HG03442 (cell line): ENCODE data around the gene SIM2.

Experiments used
- ATAC-seq: cut with Tn5 transposase; IDR thresholded peaks from one replicate; pipeline ENCODE4 v1.9.1; 2021; ENCODE audit warnings: mild to moderate bottlenecking, moderate library complexity; ENCODE audit not compliant: unreplicated experiment

Gene SIM2

DNA sequence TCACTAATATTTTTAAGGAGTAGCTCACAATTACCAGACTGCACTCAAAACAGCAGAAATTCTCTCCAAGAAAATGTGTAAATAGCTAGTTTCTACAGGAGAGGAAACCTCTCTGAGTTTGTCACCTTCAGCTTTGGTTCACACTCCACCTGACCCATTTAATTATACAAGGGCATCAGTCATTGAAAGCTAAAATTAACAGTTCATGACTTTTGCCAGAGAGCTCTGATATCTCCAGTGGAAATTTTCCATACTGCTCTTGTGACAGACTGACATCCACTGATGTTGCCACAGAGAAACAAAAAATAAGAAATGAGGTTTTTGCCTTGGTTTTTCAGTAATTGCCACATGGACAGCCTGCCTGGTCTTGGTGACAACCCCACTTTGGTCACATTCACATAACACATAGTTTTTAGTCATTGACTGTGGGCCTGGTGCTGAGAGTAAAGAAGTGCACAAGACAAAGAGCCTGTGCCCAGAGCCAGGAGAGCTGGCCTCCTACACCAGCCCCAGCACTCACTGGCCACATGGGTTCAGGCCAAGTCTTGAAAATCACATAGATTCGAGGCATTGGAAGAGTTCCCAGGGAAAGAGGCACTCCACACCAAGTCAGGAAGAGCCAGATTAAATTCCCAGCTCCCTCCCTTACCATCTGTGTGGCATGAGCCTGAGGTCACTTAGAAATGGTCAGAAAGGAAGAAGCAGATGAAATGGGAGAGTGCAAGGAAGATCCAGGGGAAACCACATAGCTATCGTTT lies 13.8 kb upstream of the SIM2 start:
- no peak for ATAC-seq

DNA sequence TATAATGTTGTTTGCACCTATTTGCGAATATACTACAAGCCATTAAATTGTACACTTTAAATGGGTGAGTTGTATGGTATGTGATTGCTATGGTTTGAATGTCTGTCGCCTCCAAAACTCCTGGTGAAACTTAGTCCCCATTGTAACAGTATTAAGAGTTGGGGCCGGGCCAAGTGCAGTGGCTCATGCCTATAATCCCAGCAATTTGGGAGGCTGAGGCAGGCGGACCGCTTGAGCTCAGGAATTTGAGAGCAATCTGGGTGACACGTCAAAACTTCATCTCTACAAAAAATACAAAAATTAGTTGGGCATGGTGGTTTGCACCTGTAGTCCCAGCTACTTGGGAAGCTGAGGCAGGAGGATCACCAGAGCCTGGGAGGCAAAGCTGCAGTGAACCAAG lies 12.0 kb upstream of the SIM2 start:
- ATAC-seq: no peak

DNA sequence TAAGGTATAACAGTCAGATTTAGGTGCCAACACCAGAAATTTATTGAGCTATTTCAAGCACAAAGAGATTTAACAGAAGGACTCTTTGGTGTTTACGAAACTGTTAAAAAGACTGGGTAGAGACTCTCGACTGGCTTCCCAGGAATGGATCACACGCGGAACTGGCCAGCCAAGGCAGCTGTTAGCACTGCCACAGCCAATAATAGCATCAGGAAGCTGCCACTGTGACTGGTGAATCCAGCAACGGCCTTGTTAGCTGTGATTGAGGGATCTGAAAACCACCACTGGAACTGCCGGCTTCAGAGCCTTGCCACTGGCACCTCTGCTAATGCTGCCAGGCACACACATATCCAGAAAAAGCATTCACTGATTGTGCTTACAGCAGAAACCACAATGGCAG lies 10.6 kb upstream of the SIM2 start:
- ATAC-seq: no peak

DNA sequence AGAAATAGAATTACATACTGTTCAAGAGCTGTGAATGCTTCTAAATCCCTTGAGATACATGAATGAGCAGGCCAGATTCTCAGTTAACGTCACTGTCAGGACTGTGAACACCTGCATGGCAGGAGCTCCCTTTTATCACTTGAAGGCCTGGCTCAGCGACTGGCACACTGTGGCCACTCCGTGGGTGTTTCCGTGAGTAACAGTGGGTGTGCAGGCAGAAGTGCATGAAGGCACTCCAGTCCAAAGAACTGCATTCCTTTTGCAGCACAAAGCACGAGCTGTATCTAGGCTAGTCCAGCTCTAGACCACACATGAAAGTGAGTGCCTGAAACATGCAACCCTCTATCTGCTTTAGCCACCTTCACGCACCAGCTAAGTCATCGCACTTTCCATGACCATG lies 9.6 kb upstream of the SIM2 start:
- no peak for ATAC-seq

DNA sequence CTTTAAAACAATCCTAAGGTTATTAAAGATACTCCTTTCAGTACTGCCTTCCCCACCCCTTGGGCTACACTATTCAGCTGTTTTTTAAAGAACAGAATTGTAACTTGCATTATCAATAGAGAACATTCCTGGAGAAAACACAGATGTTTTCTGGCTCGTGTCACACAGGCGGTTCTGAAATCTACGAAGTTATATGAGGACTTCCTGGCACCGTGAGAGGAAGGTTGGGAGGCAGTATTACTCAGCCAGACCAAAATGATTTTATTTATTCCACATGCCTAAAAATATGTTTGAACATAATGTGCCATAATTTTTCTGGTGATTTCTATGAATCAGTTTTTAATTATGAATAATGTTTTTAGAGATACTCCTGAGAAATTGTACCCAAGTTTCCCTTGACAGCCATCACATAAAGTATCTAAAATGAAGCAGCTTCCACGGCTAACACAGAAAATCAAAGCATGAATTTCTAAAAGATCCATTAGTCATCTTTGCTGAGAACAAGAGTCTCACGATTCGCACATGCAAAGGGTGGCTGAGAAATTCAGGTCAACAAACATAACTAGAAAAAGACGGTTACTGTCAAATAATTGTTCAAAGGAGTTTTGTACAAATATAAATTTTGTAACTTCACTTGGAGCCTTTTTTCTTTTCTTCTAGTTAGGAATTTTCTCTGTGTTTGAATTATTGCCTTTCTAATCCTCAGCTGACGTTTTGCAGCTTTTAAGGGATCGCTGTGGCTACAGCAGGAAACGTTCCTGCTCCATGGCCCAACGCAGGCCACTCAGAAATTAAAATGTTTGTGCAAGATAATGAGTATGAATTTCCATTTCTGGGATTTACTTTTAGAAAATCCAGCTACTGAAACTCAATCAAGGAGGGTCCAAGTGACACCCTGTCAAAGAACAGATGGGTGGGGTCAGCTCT lies 8.0 kb upstream of the SIM2 start:
- ATAC-seq: no peak

DNA sequence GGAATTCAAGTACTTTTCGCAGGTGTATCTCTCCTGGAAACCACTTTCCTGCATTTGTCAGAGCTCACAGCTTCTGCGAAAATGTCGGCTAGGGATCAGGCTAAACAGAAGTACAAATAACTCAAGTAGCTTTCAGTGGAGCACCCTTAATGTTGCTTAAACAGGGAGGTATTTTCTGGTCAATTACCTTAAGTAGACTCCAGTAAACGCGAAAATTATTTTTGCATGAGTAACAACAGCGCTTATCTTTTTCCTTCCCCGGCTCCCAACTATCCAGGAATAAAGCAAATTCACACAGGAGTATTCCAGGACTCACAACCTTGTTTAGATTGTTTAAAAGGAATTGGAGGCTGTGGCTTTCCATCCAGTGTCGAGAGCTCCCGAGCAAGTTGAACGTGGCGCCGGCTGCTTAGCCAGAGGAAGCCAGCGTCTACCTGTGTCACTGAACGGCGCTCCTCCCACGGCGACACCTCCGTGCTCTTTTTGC lies 7.3 kb upstream of the SIM2 start:
- no peak for ATAC-seq

DNA sequence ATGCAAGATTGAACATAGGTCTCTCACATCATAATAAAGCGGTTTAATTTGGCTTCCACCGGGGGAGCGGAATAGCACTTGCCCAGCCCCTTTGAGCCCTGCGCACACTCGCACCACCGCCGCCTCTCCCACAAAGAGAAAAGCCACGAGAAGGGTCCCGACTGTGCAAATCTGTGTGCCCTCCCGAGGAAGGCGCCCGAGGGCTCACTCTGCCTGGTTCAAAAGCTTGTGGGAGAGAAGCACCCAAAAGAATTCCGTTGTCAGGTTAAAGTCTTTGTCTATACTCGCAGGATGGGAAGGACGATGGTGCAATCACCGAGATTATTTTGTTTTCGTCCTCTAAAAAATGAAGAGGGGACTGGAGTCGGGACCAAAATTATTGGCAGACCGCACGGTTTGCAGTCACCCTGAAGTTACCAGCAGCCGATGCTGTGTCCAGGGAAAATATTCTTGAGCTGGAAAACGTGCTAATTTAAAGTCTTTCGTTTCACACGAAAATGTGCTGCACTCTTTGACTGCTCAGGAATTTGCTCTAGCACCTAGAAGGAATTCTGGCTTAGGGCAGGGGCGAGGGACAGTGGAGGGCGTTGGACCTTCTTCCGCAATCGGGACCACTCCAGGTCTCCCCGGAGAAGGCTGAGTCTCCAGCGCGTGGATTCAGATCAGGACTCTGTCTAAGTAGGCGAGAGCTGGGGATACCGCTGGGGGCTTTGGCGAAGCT lies 6.6 kb upstream of the SIM2 start:
- no peak for ATAC-seq

DNA sequence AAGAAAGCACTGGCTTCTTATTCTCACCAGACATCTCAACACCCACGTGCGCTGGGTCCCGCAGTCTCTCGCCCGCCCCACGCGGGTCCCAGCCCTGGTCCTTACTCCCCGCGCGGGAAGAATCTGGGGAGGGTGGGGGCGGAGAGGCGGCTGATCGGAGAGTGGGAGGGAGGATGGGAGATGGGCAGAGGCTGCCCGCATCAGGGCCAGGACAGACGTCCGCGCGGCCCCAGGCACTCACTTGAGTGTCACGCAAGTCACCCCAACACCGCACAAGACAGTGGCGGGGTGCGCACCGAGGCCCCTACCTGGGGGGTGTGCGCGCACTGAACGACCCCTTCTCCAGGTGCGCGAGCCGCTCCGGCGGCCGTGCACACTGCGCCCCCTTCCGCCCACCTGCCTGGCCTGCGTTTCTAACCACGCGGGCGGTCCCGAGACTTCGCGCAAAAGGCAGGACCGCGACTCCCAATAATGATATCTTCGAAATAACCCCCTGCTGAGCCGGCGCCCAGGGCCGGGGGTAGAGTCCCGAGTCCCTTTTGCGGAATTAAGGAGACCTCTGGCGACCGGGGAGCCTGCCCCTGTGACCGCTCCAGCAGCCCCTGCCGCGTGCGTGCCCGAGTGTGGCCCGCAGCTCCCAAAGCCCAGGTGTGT lies 6.0 kb upstream of the SIM2 start:
- no peak for ATAC-seq

DNA sequence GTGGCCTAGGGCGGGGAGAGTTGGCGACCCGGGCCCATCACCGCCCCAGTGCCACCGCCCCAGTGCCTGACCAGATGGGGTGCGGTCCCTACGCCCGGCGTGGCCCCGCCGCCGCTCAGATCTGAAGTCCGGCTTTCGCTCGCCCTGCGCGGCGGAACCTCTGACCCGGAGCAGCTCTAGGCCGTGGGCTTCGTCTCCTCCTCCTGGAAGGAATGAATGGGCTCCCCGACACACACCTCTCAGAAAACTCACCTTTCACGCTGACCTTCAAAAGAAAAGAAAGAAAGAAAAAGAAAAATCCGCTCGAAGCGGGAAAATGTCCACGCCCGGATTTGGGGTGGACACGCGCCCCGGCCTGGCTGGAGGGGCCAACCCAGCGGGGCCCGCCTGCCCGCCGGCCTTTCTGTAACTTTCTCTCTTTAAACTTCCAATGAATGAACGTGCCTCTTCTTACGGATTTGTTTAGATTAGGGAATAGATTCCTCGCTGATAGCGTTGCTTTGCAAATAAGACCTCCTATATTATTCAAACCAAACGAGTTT lies 5.4 kb upstream of the SIM2 start:
- ATAC-seq: no peak

DNA sequence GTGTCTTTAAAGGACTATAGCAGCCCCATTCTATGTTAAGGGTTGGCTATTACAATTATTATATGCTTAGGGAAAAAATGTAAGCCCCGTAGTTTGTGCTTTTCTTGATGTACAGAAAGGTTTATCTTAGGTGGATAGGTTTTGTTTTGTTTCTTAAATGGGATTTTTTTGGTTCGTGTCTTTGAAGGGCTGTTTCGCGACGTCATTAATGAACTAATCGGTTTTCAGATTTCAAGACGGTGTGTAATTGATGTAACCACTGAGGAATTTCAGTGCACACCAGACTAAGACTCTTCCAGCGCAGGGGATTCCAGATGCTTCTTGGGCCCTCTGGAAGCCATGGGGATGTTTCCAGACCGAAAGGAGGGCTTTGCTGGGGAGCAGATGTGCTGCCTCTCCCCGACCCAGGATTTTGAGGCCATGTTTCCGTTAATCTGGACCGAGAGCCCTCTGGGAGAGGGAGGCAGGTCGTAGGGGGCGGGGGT lies 4.8 kb upstream of the SIM2 start:
- ATAC-seq: no peak

DNA sequence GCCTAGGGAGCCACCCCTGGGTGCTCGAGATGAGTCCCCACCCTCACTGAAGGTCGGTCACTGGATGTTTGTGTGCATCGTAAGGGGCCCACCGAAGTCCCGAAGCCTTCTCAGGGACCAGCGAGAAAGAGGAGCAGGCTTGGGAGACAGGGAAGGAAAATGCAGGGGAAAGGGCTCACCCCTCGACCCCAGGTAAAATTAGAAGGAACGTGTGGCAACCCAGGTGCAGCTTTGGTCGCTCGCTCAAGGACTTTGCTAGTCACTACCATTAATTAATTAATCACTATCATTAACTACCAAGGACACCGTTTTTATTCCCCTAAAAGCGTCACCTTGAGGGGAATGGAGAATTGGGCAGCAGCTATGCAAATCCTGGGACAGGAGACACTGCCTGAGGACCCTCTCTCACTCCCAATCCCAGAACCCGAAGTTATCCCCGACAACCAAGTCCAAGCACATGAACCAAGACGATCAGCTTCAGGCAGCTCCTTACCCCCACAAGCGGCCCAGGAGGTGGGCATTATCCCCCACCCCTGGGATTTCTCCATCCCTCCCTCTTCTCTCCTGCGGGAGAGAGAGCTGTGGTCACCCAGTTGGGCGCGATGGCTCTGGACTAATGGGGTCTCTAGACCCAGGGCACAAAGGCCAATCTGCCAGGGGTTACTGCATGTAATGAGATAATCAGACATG lies 4.2 kb upstream of the SIM2 start:
- no peak for ATAC-seq

DNA sequence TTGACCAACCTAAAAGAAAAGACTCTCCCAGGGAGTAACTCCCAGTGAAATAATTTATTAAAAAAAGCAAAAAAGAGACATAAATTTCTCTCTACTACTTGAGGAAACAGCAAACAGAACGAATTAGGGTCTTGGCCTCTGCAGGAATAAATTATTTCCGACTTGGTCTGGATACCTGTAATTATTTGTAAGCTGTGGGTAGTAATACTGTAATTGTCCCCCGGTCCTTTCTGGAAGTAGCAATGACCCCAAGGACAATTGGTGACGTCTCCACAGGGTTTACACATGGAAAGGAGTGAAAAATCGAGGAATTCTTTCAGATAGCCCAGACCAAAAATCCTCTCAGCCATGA lies 3.7 kb upstream of the SIM2 start:
- no peak for ATAC-seq

DNA sequence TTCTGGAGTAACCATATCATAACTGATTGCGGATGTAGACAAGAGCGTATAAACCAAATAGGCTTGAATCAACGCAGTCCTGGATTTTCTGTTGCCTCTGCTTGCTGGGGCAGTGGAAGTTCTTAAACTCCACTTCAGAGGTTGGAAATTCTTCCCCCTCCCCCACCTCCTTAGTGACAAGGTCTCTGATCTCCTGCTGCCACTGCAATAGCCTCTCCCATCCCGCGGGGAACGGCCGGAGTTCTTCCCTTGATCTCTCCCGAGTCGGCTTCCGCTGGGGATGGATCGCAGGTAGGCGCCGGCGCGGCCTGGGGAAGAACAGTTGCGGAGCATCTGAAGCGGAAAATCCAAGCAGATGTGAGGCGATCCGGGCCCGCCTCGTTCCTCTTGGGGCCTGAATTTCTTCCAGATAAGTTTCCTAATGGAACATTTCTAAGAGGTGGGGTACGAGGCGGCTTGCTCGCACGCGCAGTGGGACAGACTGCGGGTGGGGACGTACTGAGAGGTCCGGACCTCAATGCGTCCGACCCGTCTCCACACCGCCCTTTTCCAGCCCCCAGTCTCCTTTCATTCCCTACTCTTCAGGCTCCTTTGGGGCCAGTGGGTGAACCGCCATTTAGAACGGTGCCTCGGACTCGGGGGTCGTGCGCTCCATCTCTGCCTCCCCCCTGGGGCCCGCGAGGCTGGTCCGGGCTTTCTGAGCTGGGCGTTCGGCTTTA lies 3.1 kb upstream of the SIM2 start:
- no peak for ATAC-seq

DNA sequence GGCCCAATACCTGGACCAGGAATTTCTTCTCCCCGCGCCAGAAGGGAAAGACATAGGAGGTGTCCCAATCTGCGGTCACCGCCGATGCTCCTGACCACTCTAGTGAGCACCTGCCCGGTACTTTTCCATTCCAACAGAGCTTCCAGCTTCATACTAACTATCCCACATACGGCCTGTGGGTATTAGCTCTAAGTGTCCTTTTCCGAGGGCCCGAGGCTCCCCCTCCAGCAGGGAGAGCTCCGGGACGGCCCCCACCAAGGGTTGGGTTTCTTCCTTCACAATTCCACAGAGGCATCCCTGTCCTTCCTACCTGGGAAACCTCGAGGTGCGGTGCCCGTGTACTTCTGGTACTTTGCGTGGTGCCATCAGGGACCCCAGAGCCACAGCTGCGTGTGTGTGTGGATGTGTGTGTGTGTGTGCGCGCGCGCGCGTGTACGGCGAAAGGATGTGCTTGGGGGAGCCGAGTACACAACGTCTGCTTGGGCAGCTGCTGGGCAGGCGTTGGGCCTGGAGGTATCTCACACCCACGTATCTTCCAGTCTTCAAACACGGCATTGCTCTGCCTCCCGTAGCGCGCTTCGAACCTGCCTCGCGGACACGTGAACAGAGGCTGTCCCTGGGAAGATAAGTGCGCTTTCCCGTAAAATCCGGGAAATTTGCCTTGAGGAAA lies 2.4 kb upstream of the SIM2 start:
- no peak for ATAC-seq

DNA sequence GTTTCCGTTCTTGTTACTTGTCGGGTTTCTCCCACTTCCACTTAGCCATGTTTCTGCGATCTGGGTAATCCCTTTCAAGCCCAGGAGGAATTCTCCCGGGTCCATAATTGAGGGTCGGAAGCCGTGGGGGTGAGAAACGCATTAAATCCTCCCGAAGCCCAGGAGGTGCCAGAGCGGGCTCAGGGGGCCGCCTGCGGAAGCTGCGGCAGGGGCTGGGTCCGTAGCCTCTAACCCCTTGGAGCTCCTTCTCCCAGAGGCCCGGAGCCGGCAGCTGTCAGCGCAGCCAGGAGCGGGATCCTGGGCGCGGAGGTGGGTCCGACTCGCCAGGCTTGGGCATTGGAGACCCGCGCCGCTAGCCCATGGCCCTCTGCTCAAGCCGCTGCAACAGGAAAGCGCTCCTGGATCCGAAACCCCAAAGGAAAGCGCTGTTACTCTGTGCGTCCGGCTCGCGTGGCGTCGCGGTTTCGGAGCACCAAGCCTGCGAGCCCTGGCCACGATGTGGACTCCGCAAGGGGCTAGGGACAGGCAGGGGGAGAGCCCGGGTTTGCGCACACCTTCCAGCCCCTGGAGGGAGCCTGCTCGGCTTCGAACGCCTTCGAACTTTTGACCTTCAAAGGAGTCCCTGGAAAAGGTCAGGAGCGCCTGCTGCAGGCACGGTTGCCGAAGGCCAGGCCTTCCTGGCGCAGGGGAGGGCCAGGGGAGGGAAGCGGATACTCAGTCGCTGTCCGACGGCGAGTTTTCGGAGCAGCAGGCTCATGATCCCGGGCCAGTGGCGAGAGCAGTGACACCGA lies 1.7 kb upstream of the SIM2 start:
- no peak for ATAC-seq

DNA sequence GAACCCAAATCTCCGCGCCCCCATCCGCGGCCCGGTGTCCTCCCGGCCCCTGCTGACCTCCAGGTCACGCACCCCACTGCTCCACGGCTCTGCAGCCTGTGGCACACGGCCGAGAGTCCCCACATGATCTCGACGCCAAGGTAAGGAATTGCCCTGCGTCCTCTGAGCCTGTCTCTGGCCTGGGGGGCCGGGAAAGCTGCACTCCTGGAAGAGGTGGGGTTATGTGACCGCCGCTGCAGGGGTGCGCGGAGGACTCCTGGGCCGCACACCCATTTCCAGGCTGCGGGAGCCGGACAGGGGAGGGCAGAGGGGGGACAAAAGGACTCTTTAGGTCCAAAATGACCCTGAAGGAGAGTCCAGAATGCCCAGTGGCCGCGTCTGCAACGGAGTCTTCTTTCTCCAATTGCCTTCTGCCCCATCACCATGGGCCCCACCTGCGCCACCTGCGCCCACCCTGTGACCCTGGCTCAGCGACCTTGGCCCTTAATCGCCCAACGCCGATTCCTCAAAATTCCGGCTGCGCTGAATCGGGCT lies 997 bp upstream of the SIM2 start:
- no peak for ATAC-seq

DNA sequence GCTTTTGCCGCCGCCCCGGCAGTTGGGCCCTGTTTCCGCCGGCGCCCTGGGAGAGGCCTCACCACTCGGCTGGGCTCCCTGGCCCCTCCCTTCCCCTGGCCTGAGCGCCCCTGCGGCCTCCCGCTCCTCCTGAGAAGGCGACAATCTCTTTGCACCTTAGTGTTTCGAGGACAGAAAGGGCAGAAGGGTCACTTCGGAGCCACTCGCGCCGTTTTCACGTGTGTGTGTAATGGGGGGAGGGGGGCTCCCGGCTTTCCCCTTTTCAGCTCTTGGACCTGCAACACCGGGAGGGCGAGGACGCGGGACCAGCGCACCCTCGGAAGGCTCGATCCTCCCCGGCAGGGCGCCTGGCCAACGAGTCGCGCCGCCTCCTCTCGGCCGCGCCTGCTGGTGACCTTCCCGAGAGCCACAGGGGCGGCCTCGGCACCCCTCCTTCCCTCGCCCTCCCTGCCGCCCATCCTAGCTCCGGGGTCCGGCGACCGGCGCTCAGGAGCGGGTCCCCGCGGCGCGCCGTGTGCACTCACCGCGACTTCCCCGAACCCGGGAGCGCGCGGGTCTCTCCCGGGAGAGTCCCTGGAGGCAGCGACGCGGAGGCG lies 432 bp upstream of the SIM2 start:
- ATAC-seq: no peak
